Activated CD8-positive, alpha-beta T cell treated with anti-CD3 and anti-CD28 coated beads, Interleukin-2, amount 10 ng/mL, durations not matched to agents 7 days and 5 days (primary cell): ENCODE data around the gene RIC1. TPM values are rescaled to one million over a fixed set of nuclear protein-coding genes. Genes with fewer than 3 reads are reported as not detected.
A peak's percentile ranks its signal among the peaks of the same experiment; 100 is the strongest.
"Not testable (repeated sequence)": the region's sequence is repeated elsewhere in the genome, so short reads cannot be mapped to it uniquely, and the experiment has no call there.

Experiments used
- ATAC-seq: fragments of 150-1000 bp; cut with Tn5 transposase; one replicate; pipeline ENCODE4 v1.10.0; 2021; ENCODE audit warnings: moderate library complexity
- CTCF ChIA-PET: fragments of 350-600 bp; sonication (Branson Sonifier 250); formaldehyde crosslinking; loops from one replicate; lab custom pipeline; 2021; ENCODE audit warnings: antibody characterized with exemption; lab: Charles Lee
- POLR2A ChIA-PET: fragments of 350-600 bp; sonication (Branson Sonifier 250); formaldehyde crosslinking; loops from one replicate; lab custom pipeline; 2021; ENCODE audit warnings: antibody characterized with exemption; lab: Charles Lee
- DNase-seq: peaks from one replicate; pipeline ENCODE4 v3.0.0-alpha.2; 2020
- H3K27ac Mint-ChIP-seq: one replicate; pipeline ENCODE4 v1.8.0; 2021; ENCODE audit warnings: mild to moderate bottlenecking, mixed read lengths
- H3K27me3 Mint-ChIP-seq: one replicate; pipeline ENCODE4 v1.8.0; 2021; ENCODE audit warnings: low read depth, mixed read lengths
- H3K36me3 Mint-ChIP-seq: one replicate; pipeline ENCODE4 v1.8.0; 2021; ENCODE audit warnings: low read depth, mixed read lengths
- H3K4me1 Mint-ChIP-seq: one replicate; pipeline ENCODE4 v1.8.0; 2021; ENCODE audit warnings: low read depth, mixed read lengths
- H3K4me3 Mint-ChIP-seq: one replicate; pipeline ENCODE4 v1.8.0; 2021; ENCODE audit warnings: mild to moderate bottlenecking, mixed read lengths
- H3K9me3 Mint-ChIP-seq: one replicate; pipeline ENCODE4 v1.8.0; 2022; ENCODE audit warnings: mixed read lengths; ENCODE audit not compliant: insufficient read depth
- total RNA-seq, 2 experiments: library from RNA; stranded (reverse); gene quantifications; one replicate each; pipeline ENCODE4 v1.2.3, GENCODE V29; 2021

RIC1 gene
- total RNA-seq, 2 experiments from 2014 or later, result 16.7 to 17.8 TPM

GRCh38 chr9:5712651-5713390 lies 83.9 kb downstream of the RIC1 start:
- POLR2A ChIA-PET, result no interaction called here

GRCh38 chr9:5714501-5715401 lies 85.8 kb downstream of the RIC1 start:
- ATAC-seq (no peak), DNase-seq (no peak)
- Mint-ChIP-seq H3K4me3 (no peak overlapping the region), H3K27me3 (no peaks in the 10 kb centered on the region), H3K36me3 (peaks cover 55% of the 10 kb centered on the region), H3K27ac (no peak overlapping the region), H3K9me3 (peaks cover 21% of the 10 kb centered on the region), H3K4me1 (peaks cover 2% of the 10 kb centered on the region)
- POLR2A ChIA-PET, result no interaction called here
- CTCF ChIA-PET, result interaction anchor here (0.8 kb wide), 1 partner anchor 155 kb away, joined by 3 read pairs; no protein-coding TSS in a partner anchor

More at GRCh38 chr9:5712651-5713390, 83.9 kb downstream of the RIC1 start:
- H3K9me3 Mint-ChIP-seq, result peaks cover 38% of the 10 kb centered on the region
- H3K27me3 Mint-ChIP-seq, result no peaks in the 10 kb centered on the region
- H3K4me3 Mint-ChIP-seq, result no peak overlapping the region
- DNase-seq (no peak), ATAC-seq (no peak)
- no peak overlapping the region for H3K27ac Mint-ChIP-seq
- H3K36me3 Mint-ChIP-seq, result peaks cover 72% of the 10 kb centered on the region
- no peaks in the 10 kb centered on the region for H3K4me1 Mint-ChIP-seq
- CTCF ChIA-PET, result interaction anchor here (0.7 kb wide), 1 partner anchor 41 kb away, joined by 3 read pairs; no protein-coding TSS in a partner anchor

DNA sequence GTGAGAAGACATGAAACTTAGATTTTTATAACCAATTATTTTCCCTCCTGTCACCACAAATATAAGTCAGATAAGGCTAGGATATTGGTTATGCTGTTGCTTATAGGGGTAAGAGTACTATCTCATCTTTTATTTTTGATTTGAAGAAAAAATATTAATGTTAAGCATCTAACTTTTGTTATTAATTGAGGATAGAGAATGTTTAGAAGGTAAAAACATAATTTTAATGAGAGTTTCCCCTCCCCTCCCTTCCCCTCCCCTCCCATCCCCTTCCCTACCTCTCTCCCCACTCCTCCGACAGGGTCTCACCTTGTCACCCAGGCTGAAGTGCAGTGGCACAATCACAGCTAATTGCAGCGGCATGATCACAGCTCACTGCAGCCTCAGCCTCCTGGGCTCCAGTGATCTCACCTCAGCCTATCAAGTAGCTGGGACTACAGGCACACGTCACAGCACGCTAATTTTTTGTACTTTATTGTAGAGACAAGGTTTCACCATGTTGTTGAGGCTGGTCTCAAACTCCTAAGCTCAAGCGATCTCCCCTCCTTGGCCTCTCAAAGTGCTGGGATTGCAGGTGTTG lies 86.7 kb downstream of the RIC1 start:
- POLR2A ChIA-PET, result interaction anchor here (0.7 kb wide), 1 partner anchor 88 kb away, joined by 3 read pairs; no protein-coding TSS in a partner anchor
- ATAC-seq (no peak), DNase-seq (no peak)
- no peaks in the 10 kb centered on the region for H3K27me3 Mint-ChIP-seq
- H3K9me3 Mint-ChIP-seq, result peaks cover 12% of the 10 kb centered on the region
- CTCF ChIA-PET, result no interaction called here
- no peak overlapping the region for H3K4me3 Mint-ChIP-seq
- peak overlapping the region; percentile 41 for H3K27ac Mint-ChIP-seq
- H3K36me3 Mint-ChIP-seq, result peaks cover 49% of the 10 kb centered on the region
- peaks cover 2% of the 10 kb centered on the region for H3K4me1 Mint-ChIP-seq

- CTCF ChIA-PET, result interaction anchor here (0.7 kb wide), 1 partner anchor 275 kb away, joined by 3 read pairs; no protein-coding TSS in a partner anchor
- H3K27ac Mint-ChIP-seq, ATAC-seq, H3K4me1 Mint-ChIP-seq, DNase-seq, H3K4me3 Mint-ChIP-seq, POLR2A ChIA-PET, H3K27me3 Mint-ChIP-seq, H3K9me3 Mint-ChIP-seq: not testable (repeated sequence)
- H3K36me3 Mint-ChIP-seq, result peaks cover 47% of the 10 kb centered on the region
Measured at GRCh38 chr9:5717434-5717833, 88.5 kb downstream of the RIC1 start.

GRCh38 chr9:5718296-5719032 lies 89.6 kb downstream of the RIC1 start:
- H3K9me3 Mint-ChIP-seq, result peaks cover 6% of the 10 kb centered on the region
- H3K27me3 Mint-ChIP-seq, result no peaks in the 10 kb centered on the region
- ChIA-PET CTCF (interaction anchor here (0.7 kb wide), 1 partner anchor 276 kb away, joined by 3 read pairs; no protein-coding TSS in a partner anchor), POLR2A (no interaction called here)
- peaks cover 52% of the 10 kb centered on the region for H3K36me3 Mint-ChIP-seq
- H3K27ac Mint-ChIP-seq, result no peak overlapping the region
- ATAC-seq (no peak), DNase-seq (no peak)
- peaks cover 2% of the 10 kb centered on the region for H3K4me1 Mint-ChIP-seq
- no peak overlapping the region for H3K4me3 Mint-ChIP-seq

GRCh38 chr9:5719100-5719926 lies 90.4 kb downstream of the RIC1 start:
- no peaks in the 10 kb centered on the region for H3K27me3 Mint-ChIP-seq
- DNase-seq, result no peak
- H3K9me3 Mint-ChIP-seq, result peaks cover 6% of the 10 kb centered on the region
- ATAC-seq, result no peak
- ChIA-PET POLR2A (no interaction called here), CTCF (no interaction called here)
- no peak overlapping the region for H3K27ac Mint-ChIP-seq
- H3K4me1 Mint-ChIP-seq, result peaks cover 2% of the 10 kb centered on the region
- peaks cover 56% of the 10 kb centered on the region for H3K36me3 Mint-ChIP-seq
- no peak overlapping the region for H3K4me3 Mint-ChIP-seq

GRCh38 chr9:5720151-5720550 lies 91.2 kb downstream of the RIC1 start:
- Mint-ChIP-seq H3K27me3 (no peaks in the 10 kb centered on the region), H3K27ac (no peak overlapping the region), H3K36me3 (peaks cover 60% of the 10 kb centered on the region), H3K9me3 (peaks cover 6% of the 10 kb centered on the region), H3K4me3 (no peak overlapping the region), H3K4me1 (peaks cover 2% of the 10 kb centered on the region)
- ChIA-PET CTCF (no interaction called here), POLR2A (no interaction called here)
- no peak for ATAC-seq
- no peak for DNase-seq

- Mint-ChIP-seq H3K27me3 (no peaks in the 10 kb centered on the region), H3K4me1 (peaks cover 2% of the 10 kb centered on the region), H3K36me3 (peaks cover 65% of the 10 kb centered on the region), H3K9me3 (peaks cover 6% of the 10 kb centered on the region), H3K4me3 (no peak overlapping the region), H3K27ac (no peak overlapping the region)
- ChIA-PET POLR2A (no interaction called here), CTCF (no interaction called here)
- no peak for DNase-seq
- no peak for ATAC-seq
Measured at GRCh38 chr9:5721279-5722087, 92.6 kb downstream of the RIC1 start.

- ATAC-seq, H3K9me3 Mint-ChIP-seq, H3K4me1 Mint-ChIP-seq, DNase-seq, CTCF ChIA-PET, H3K4me3 Mint-ChIP-seq, H3K27ac Mint-ChIP-seq, POLR2A ChIA-PET, H3K27me3 Mint-ChIP-seq: not testable (repeated sequence)
- H3K36me3 Mint-ChIP-seq, result peaks cover 68% of the 10 kb centered on the region
Measured at GRCh38 chr9:5722679-5723078, 93.8 kb downstream of the RIC1 start.

DNA sequence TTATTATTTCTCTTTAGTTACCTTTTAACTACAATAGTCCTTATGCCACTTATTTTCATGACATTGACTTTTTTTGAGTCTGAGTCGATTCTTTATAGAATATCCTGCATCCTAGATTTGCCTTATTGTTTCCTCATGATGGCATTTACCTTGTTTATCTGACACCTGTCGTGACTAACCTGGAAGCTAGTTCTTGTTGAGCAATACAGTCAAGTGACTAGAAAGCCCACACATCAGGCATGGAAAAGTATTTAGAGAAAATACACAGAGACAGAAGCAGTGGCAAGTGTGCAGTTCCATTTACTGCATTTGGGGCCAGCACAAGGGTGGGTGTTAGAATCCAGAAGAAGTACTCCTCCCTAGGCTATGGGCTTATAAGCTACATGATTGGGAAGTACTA lies 106.2 kb downstream of the RIC1 start:
- ATAC-seq (no peak), DNase-seq (no peak)
- POLR2A ChIA-PET, result no interaction called here
- Mint-ChIP-seq H3K4me1 (no peaks in the 10 kb centered on the region), H3K36me3 (peaks cover 28% of the 10 kb centered on the region), H3K9me3 (no peaks in the 10 kb centered on the region), H3K27ac (no peak overlapping the region), H3K4me3 (no peak overlapping the region), H3K27me3 (no peaks in the 10 kb centered on the region)
- CTCF ChIA-PET, result no interaction called here
